Esophagus (tissue), 2 donors: ENCODE measurements around the gene GNAZ. TPM values are rescaled to one million over a fixed set of nuclear protein-coding genes. Genes with fewer than 3 reads are reported as not detected.

Source experiments
- H3K27ac ChIP-seq, 2 donors: one replicate each; pipeline ENCODE4 v1.5.1; 2013; ENCODE audit warnings: low read depth in 2 of 2, mild to moderate bottlenecking in 2 of 2, inconsistent platforms in 1 of 2, low read length in 1 of 2, moderate library complexity in 1 of 2
- H3K27me3 ChIP-seq, 2 donors: one replicate each; pipeline ENCODE4 v1.6.1; 2013; ENCODE audit warnings: low read length in 2 of 2, control low read depth in 1 of 2, mild to moderate bottlenecking in 1 of 2; ENCODE audit not compliant: insufficient read depth in 2 of 2, control insufficient read depth in 1 of 2
- H3K36me3 ChIP-seq, 2 donors: one replicate each; pipeline ENCODE4 v1.6.1; 2013; ENCODE audit warnings: low read length in 1 of 2; ENCODE audit not compliant: control insufficient read depth in 2 of 2, insufficient read depth in 2 of 2
- H3K4me1 ChIP-seq, 2 donors: one replicate each; pipeline ENCODE4 v1.6.1; 2013; ENCODE audit warnings: low read length in 1 of 2; ENCODE audit not compliant: control insufficient read depth in 2 of 2, insufficient read depth in 2 of 2
- H3K4me3 ChIP-seq, 2 donors: one replicate each; pipeline ENCODE4 v1.5.1; 2013; ENCODE audit warnings: low read length in 2 of 2, mild to moderate bottlenecking in 2 of 2, low read depth in 1 of 2, moderate library complexity in 1 of 2
- H3K9me3 ChIP-seq, 2 donors: one replicate each; pipeline ENCODE4 v1.6.1; 2013; ENCODE audit warnings: mild to moderate bottlenecking in 2 of 2, low read depth in 1 of 2, low read length in 1 of 2, moderate library complexity in 1 of 2; ENCODE audit not compliant: control insufficient read depth in 2 of 2, insufficient read depth in 1 of 2
- WGBS, 2 donors: extraction: QIAGEN DNeasy Blood & Tissue Kit; methylation state at CpG; one replicate each; pipeline ENCODE4 v1.1.7; 2013; 5-methylcytosine and 5-hydroxymethylcytosine counted together
- polyA plus RNA-seq, 2 donors: library from polyadenylated mRNA; stranded (reverse); fragments of 200-250 nt; gene quantifications; one replicate each; pipeline ENCODE4 v1.2.3, GENCODE V29; 2013
- donor health status: healthy with polysubstance abuse.
- donor health status: Bipolar disorder and iron deficiency.

Gene GNAZ
- polyA plus RNA-seq, 2 donors, result 0.83 to 1.6 TPM

GRCh38 chr22:23083315-23084021 lies 13.1 kb downstream of the GNAZ start:
- Histone ChIP-seq H3K4me1 (peaks cover 0 to 5% of the 10 kb centered on the region in 2 donors), H3K27ac (no peak overlapping the region), H3K27me3 (no peaks in the 10 kb centered on the region), H3K4me3 (no peak overlapping the region), H3K36me3 (no peaks in the 10 kb centered on the region), H3K9me3 (no peaks in the 10 kb centered on the region)
- WGBS, 2 donors, result 87 to 90% methylated on average over 12 to 13 of the region's 13 CpGs

GRCh38 chr22:23084453-23085350 lies 14.4 kb downstream of the GNAZ start:
- no peak overlapping the region for H3K4me3 ChIP-seq
- peaks cover 0 to 8% of the 10 kb centered on the region in 2 donors for H3K4me1 ChIP-seq
- no peak overlapping the region for H3K27ac ChIP-seq
- 91 to 92% methylated on average over 14 of the region's 14 CpGs for WGBS, 2 donors
- H3K36me3 ChIP-seq, result no peaks in the 10 kb centered on the region
- no peaks in the 10 kb centered on the region for H3K9me3 ChIP-seq
- H3K27me3 ChIP-seq, result no peaks in the 10 kb centered on the region

DNA sequence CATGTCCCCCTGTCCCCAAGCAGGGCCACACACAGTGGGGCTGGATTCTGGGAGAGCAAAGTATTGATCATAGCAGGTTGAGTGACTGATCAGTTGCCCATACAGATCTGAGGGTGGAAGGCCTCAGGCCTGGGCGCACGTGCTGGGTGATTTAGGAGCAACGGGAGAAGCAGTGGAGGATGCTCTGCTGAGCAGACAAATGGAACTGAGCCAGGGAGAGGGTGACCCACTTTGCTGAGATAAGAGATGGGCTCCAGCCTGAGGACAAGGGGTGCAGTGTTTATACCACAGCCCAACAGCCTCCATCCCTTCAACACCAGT lies 15.0 kb downstream of the GNAZ start:
- WGBS, 2 donors, result 95 to 100% methylated on average over 3 of the region's 3 CpGs
- H3K27ac ChIP-seq, result no peak overlapping the region
- H3K36me3 ChIP-seq, result no peaks in the 10 kb centered on the region
- H3K9me3 ChIP-seq, result no peaks in the 10 kb centered on the region
- no peak overlapping the region for H3K4me3 ChIP-seq
- H3K27me3 ChIP-seq, result no peaks in the 10 kb centered on the region
- H3K4me1 ChIP-seq, result peaks cover 0 to 8% of the 10 kb centered on the region in 2 donors

GRCh38 chr22:23085785-23086184 lies 15.5 kb downstream of the GNAZ start:
- WGBS, 2 donors, result 66 to 71% methylated on average over 9 of the region's 9 CpGs
- Histone ChIP-seq H3K27ac (no peak overlapping the region), H3K9me3 (no peaks in the 10 kb centered on the region), H3K36me3 (no peaks in the 10 kb centered on the region), H3K4me1 (peaks cover 0 to 8% of the 10 kb centered on the region in 2 donors), H3K4me3 (no peak overlapping the region), H3K27me3 (no peaks in the 10 kb centered on the region)

- WGBS, 2 donors, result 86 to 89% methylated on average over 12 of the region's 12 CpGs
- Histone ChIP-seq H3K36me3 (no peaks in the 10 kb centered on the region), H3K4me3 (no peak overlapping the region), H3K9me3 (no peaks in the 10 kb centered on the region), H3K27me3 (no peaks in the 10 kb centered on the region), H3K27ac (no peak overlapping the region), H3K4me1 (peaks cover 0 to 8% of the 10 kb centered on the region in 2 donors)
Observed at GRCh38 chr22:23086263-23086662, 15.9 kb downstream of the GNAZ start.

DNA sequence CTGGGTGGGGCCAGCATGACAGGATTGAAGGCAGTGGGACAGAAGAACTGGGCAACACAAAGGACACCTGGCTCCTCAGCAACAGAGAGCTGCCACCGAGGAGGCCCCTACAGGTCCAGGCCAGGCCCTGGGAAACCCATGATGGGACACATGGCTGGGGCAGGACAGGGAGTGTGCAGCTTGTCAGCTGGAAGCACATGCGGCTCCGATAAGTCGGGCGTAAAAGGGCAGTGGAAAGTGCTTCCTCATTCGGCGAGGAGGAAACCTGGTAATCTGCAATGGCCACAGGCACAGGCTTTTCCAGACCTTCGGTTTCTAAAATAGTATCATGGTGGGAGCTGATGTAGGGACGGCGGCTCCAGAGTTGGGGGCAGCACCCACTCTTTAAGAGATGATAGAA lies 16.5 kb downstream of the GNAZ start:
- Histone ChIP-seq H3K27ac (no peak overlapping the region), H3K4me3 (no peak overlapping the region)
- WGBS, 2 donors, result 83 to 86% methylated on average over 10 of the region's 10 CpGs

DNA sequence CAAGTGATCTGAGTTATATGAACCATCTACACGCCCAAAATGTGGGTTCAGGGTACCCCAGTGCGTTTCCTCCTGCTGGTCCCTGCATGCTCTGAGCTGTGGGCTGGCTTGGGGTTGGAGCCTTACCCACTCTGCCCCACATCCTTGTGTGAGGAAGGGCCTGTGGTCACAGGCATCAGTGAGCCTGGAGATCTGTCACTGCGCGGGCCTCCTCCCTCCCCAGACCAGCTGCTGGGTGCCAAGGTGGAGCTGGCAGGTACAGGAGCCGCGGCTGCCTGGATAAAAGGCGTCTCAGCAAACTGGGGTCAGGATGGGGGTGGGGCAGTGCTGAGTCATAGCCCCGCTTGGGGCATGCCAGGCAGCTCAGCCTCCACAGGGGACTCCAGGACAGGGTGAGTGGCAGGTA lies 17.9 kb downstream of the GNAZ start:
- Histone ChIP-seq H3K4me3 (no peak overlapping the region), H3K27me3 (no peaks in the 10 kb centered on the region), H3K27ac (no peak overlapping the region), H3K4me1 (peaks cover 0 to 8% of the 10 kb centered on the region in 2 donors), H3K9me3 (no peaks in the 10 kb centered on the region), H3K36me3 (no peaks in the 10 kb centered on the region)
- WGBS, 2 donors, result 41 to 50% methylated on average over 7 to 8 of the region's 8 CpGs

More for the DNA sequence above, 16.5 kb downstream of the GNAZ start:
- Histone ChIP-seq H3K9me3 (no peaks in the 10 kb centered on the region), H3K27me3 (no peaks in the 10 kb centered on the region), H3K36me3 (no peaks in the 10 kb centered on the region), H3K4me1 (peaks cover 0 to 8% of the 10 kb centered on the region in 2 donors)

DNA sequence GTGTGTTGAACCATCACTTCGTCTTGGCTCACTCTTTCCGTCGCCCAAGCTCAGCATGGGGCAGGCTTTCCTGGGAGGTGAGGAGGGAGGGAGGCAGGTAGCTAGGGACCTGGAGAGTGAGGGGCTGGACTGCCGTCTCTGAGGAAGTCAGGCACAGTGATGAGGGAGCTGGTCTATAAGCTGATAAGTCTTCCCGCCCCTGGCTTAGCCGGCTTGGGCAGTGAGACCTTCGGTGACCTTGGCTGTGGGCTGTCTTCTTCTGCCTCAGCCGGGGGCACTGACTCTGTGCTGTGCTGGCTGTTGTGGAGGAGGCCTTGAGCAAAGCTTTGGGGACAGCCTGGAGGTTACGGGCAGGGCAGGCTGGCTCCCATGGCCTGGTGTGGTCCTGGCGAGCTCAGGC lies 18.7 kb downstream of the GNAZ start:
- H3K27me3 ChIP-seq, result no peaks in the 10 kb centered on the region
- no peak overlapping the region for H3K4me3 ChIP-seq
- no peaks in the 10 kb centered on the region for H3K9me3 ChIP-seq
- WGBS, 2 donors, result 91 to 92% methylated on average over 10 of the region's 10 CpGs
- H3K4me1 ChIP-seq, result peaks cover 0 to 8% of the 10 kb centered on the region in 2 donors
- no peak overlapping the region for H3K27ac ChIP-seq
- H3K36me3 ChIP-seq, result no peaks in the 10 kb centered on the region

DNA sequence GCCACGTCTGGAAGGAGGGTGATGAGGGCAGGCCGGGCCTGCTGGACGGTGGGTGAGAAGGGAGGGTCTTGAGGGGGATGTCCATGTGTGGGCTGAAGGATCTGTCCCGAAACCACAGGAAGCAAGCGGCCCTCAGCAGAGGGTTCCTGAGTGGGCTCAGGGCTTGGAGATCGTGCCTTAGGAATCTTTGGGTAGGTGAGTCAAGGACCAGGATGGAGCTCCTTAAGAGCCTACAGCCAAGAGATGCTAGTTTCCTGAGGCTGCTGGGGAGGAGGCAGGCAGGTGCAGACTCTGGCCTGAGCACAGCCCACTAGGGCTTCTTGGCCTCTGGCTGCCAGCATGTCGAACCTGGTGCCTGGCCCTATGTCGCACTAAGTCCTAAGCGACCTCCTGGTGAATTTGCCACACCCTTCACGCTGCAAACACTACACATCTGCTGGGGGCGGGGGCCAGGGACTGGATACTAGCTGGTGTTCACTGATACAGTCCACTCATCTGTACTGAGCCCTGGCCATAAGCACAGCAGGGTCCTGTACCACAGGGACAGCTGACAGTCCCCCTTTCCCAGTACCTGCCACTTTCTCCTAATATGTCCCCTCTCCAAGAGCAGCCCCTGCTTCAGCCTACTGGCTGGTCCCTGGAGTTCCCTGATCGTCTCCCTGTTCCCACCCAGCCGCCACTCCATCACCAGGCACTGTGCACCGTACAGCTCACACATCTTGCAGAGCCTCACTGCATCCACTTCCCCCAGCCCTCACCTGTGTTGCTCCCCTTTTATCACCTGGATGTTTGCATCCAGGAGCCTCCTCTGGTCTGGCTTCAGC lies 19.5 kb downstream of the GNAZ start:
- Histone ChIP-seq H3K4me1 (peaks cover 2 to 8% of the 10 kb centered on the region in 2 donors), H3K27ac (no peak overlapping the region)
- WGBS, 2 donors, result 89 to 90% methylated on average over 14 of the region's 14 CpGs

More for the DNA sequence above, 19.5 kb downstream of the GNAZ start:
- no peaks in the 10 kb centered on the region for H3K36me3 ChIP-seq
- H3K27me3 ChIP-seq, result no peaks in the 10 kb centered on the region
- H3K4me3 ChIP-seq, result no peak overlapping the region
- no peaks in the 10 kb centered on the region for H3K9me3 ChIP-seq
